Stimulated activated CD8-positive, alpha-beta memory T cell treated with anti-CD3 and anti-CD28 coated beads, Interleukin-2, amount 100 ng/mL, for 1 hour (primary cell): ENCODE results near the gene WDR76.

Experiments used
- DNase-seq, 2 donors: peaks; one replicate each; pipeline ENCODE4 v3.0.0-alpha.2; 2020; ENCODE audit warnings: low read depth in 2 of 2

Gene WDR76

GRCh38 chr15:43877371-43877770 lies 50.6 kb downstream of the WDR76 start:
- DNase-seq, result no peak

DNA sequence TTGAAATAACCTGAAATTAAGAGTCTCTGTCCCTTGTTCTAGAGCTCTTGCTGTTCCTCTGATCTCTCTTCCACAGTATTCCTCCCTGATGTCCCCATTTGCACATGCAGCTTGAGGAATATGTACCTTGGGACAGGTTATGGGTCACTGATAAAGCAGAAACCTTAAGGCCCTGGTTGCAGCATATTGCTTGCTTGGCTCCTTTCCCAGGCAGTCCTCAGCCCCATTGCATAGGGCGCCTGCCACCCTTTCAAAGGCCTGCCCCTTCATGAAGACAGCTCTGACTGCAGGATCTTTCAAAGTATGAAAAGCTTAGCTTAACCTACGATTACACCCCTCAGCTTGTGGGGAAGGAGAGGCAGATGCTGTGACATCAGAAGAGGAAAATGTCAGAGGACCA lies 51.6 kb downstream of the WDR76 start:
- no peak for DNase-seq

- no peak for DNase-seq
Observed at GRCh38 chr15:43879386-43880355, 52.9 kb downstream of the WDR76 start.

GRCh38 chr15:43880406-43881194 lies 53.8 kb downstream of the WDR76 start:
- no peak for DNase-seq

DNA sequence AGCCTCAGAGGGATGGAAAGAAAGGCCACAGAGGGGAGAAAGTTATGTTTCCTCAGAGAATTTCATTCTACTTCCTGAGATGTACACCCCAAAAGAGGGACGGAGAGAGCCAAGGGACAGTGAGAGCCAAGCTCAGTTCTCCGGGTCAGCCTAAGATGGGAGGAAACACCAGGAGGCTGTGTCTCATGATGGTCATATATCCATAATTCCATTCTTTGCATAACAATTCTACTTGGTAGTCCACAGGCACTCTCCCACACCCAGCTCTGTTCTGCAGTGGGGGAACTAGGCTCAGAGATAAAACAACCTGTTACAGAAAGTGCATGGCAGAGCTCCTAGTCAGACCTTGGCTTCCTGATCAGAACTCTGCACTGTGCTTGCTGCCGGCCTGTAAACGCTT lies 54.4 kb downstream of the WDR76 start:
- no peak for DNase-seq

- no peak for DNase-seq
Observed at GRCh38 chr15:43881944-43882343, 55.1 kb downstream of the WDR76 start.

GRCh38 chr15:43883571-43883970 lies 56.8 kb downstream of the WDR76 start:
- no peak for DNase-seq

DNA sequence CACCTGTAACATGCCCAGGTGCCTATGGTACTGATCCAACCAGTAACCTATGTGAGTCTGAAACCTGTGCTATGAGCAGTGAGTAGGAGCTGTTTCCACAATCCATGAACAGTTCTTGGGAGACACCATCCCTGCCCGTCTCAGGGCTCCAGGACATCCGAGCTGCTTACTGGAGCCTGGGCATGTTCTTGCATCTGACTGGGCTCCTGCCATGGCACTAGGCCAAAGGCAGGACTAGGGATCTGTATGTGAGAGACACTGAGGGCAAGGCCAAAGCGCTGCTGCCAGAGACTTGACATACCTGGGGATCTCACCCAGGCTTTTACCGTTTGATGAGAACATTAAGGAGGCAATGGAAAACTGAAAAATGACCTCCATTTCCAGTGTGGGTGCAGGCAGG lies 59.8 kb downstream of the WDR76 start:
- DNase-seq, result no peak

DNA sequence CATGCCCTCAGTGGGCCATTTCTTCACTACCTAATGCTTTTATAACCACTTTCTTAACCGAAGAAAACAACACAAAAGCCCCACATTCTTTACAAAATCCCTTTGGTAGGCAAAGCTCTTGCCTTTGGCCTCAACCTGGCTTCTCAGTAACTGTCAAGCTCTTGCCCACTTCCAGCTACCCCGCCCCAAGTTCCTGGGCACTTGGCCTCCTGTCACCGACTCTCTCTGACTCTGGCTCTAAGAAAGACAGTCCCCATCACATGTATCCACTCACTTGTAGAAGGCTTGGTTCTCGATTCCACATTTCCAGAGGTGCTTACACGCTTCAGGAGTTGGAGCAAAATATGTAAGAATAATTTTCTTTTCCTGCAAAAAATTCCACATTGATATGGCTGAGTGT lies 61.1 kb downstream of the WDR76 start:
- no peak for DNase-seq

DNA sequence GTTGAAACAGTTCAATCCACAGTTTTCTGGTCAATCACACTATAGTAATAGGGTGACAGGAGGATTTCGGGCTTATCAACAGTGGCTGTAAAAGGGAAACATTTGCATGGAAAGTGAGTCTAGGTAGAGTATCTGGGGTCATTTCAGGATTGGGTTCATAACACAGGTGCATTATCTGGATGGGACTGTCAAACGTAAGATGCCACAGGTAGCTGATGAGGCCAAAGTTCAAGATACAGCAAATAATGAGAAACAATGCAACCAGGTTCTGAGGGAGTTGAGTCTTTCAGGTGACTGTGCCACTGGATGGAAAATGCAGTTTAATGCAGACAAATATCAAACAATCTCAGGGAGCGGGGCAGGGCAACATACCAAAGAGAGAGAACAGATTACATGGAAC lies 62.2 kb downstream of the WDR76 start:
- no peak for DNase-seq

DNA sequence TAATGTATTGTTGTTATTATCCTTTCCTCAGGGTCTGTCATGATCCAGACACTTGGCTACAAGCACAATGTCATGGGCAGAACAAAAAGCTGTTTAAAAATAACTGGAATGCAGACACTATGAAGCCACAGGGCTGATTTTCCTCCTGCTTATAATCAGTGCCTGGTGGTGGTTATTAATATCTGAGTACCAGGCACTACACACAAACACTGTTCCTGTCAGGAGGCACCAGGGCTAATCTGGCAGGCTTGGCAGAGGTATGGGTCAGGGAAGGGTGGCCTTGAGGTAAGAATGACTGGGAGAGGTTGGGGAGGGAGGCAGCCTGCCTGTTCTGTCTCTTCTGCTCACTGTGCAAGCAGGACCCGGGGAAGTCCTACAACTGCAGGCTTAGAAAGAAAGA lies 67.2 kb downstream of the WDR76 start:
- no peak for DNase-seq

DNA sequence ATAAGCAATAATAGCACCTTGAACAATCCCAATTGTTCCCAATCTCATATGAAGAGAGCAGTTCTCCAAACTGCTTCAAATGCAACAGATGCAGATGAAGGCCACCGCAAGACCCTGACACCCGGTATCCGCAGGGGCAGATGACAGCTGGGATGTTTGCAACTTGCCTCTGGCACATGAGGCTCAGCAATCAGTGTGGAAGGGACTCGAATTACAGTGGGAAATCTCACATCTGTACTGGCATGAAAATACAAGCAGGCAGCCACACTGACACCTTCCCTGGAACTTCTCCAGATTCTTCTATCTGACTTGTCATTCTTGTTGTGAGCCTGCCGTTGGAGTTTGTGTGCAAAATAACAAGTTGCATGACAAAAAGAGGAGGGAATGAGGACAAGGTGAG lies 68.8 kb downstream of the WDR76 start:
- DNase-seq, result no peak

GRCh38 chr15:43896543-43896942 lies 69.7 kb downstream of the WDR76 start:
- DNase-seq, result no peak

DNA sequence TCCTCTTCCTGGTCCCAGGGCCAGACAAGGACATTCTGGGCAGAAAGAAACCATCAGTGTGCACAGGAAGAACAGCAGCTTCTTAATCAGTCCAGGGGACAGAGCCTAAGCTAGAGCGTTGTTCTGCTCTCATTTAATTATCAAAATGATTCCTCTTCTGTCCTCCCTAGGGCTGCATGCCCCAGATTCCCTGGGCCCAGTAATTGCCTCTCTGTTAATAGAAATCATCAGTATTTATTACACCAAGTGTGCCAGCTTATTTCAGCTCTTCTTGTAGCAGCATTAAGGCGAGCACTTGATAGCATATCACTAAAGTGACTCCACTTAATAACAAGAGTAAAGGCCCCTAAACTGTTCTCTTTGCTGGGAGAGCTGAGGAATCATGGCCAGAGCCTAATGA lies 72.1 kb downstream of the WDR76 start:
- no peak for DNase-seq

GRCh38 chr15:43899928-43900327 lies 73.1 kb downstream of the WDR76 start:
- no peak for DNase-seq

DNA sequence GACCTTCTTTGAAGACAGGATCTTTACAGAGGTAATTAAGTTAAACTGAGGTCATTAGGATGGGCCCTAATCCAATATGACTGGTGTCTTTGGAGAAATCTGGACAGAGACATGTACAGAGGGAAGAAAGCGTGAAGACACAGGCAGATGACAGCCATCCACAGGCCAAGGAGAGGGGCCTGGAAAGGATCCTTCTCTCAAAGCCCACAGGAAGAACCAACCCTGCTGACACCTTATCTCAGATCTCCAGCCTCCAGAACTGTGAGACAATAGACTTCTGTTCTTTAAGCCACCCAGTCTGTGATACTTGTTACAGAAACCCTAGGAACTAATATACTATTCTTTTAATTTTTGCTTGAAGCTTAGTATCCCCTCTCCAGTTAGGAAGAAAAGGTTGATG lies 74.2 kb downstream of the WDR76 start:
- DNase-seq, result no peak

DNA sequence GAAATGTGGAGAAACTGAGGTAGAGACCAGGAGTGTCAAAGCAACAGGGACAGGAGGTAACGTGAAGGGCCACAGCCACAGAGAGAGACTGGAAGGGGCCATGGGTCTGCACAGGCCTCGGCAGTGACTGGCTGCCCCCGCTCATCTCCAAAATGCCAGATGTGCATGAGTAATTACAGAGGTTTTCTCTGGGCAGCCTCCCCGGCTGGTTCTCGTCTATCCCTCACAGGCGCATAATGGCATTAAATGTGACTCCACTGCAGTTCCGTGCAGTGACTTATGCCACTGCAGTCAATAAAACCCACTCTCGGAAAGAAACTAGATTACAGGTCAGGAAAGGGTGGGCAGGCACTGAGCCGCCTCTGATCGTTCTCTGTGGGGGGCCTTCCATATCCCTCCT lies 74.7 kb downstream of the WDR76 start:
- DNase-seq, result no peak

DNA sequence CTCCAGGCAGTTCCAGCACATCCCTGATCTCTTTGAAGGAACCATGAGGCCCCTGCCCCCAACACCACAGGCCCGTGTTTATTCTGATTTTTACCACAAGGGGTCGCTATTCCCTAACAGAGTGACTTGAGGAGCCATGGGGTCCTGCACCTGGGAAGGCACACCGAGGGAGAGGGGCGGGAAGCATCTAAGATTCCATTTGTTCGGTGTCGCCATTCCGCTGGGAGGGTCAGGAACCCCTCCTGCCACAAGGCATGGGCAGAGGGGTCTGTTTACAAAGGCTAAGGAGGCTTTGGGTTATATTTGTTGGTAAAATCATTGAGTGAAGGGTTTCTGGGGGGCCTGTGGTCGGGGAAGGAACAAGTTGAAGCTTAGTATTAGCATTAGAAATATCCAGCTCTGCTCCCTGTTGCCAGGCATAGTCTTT lies 77.1 kb downstream of the WDR76 start:
- peak in 1 of 2 donors; percentile 3 for DNase-seq

DNA sequence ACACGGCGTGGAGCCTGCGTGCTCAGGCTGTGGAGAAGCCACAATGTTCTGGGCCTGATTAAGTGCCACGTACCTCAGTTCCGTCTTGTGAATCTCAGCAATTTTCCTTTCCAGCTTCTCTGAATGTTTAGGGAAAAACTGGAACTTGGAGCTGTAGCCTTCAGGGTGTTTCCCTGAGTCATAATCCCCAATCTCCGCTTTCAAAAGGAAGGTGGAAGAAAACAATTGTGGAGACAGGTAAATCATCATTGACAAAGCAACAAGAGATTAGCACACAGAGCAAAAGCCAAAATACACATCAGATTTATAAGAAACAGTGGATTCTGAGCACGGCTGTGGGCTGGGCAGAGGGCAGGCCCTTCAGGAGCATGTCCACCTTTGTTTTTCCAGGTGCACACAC lies 79.0 kb downstream of the WDR76 start:
- DNase-seq, result no peak

GRCh38 chr15:43908516-43909050 lies 81.8 kb downstream of the WDR76 start:
- DNase-seq, result no peak

GRCh38 chr15:43911235-43911781 lies 84.5 kb downstream of the WDR76 start:
- DNase-seq, result no peak

GRCh38 chr15:43912208-43912607 lies 85.4 kb downstream of the WDR76 start:
- no peak for DNase-seq
